IMR-90 (cell line): ENCODE results near the gene DNTT.

ENCODE experiments used
- BHLHE40 ChIP-seq: fragments of 150-350 bp; IDR thresholded peaks from 2 replicates; pipeline ENCODE4 v1.6.1; 2016; ENCODE audit warnings: mild to moderate bottlenecking, low read depth, low read length
- POLR2A ChIP-seq: IDR thresholded peaks from 2 replicates; pipeline ENCODE4 v1.6.1; 2012; ENCODE audit warnings: mild to moderate bottlenecking, low read depth, low read length
- RAD21 ChIP-seq: IDR thresholded peaks from 2 replicates; pipeline ENCODE4 v1.6.1; 2012; ENCODE audit warnings: low read length, improper control_type of control experiment
- RFX5 ChIP-seq: IDR thresholded peaks from 2 replicates; pipeline ENCODE4 v1.8.0; 2012; ENCODE audit warnings: low read depth, mild to moderate bottlenecking, low read length, moderate library complexity
- TF ChIP-seq, protein P1 (sequence below): conservative IDR thresholded peaks from 2 replicates; pipeline ENCODE4 v1.5.1; 2012; ENCODE audit warnings: mild to moderate bottlenecking, low read depth, low read length, improper control_type of control experiment

GRCh38 chr10:96359616-96360015 is 55.4 kb downstream of the DNTT start:
- TF ChIP-seq, protein P1, sequence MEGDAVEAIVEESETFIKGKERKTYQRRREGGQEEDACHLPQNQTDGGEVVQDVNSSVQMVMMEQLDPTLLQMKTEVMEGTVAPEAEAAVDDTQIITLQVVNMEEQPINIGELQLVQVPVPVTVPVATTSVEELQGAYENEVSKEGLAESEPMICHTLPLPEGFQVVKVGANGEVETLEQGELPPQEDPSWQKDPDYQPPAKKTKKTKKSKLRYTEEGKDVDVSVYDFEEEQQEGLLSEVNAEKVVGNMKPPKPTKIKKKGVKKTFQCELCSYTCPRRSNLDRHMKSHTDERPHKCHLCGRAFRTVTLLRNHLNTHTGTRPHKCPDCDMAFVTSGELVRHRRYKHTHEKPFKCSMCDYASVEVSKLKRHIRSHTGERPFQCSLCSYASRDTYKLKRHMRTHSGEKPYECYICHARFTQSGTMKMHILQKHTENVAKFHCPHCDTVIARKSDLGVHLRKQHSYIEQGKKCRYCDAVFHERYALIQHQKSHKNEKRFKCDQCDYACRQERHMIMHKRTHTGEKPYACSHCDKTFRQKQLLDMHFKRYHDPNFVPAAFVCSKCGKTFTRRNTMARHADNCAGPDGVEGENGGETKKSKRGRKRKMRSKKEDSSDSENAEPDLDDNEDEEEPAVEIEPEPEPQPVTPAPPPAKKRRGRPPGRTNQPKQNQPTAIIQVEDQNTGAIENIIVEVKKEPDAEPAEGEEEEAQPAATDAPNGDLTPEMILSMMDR, result no peak
- TF ChIP-seq RFX5 (no peak), RAD21 (no peak), POLR2A (no peak), BHLHE40 (no peak)
